ENCODE measurements around the gene MRPL20.

- no peak for TF ChIP-seq CTCF (IDR thresholded peaks at IDR 0.05; ENCODE audit: low read depth, low read length, missing input control)
- peak; percentile 58 for TF ChIP-seq YY1 (IDR thresholded peaks at IDR 0.05)
- no peak for TF ChIP-seq ATF3 (IDR thresholded peaks at IDR 0.05)
- TF ChIP-seq RAD21 (IDR thresholded peaks at IDR 0.05) = peak in 1 of 2 donors; percentile 43
Measured at GRCh38 chr1:1431845-1432273, 24.8 kb upstream of the MRPL20 start.

Data from liver (tissue), 3 donors.